Measurements from ENCODE around the gene DCTN1.
"Not testable (repeated sequence)": the region's sequence is repeated elsewhere in the genome, so short reads cannot be mapped to it uniquely, and the experiment has no call there.

DCTN1 gene

GRCh38 chr2:74369976-74370375 is 10.1 kb downstream of the DCTN1 start:
- DNase-seq (ENCODE audit: low read depth), result no peak

- DNase-seq (ENCODE audit: low read depth), result no peak
Measured at GRCh38 chr2:74368499-74368898, 11.6 kb downstream of the DCTN1 start.

- DNase-seq (ENCODE audit: low read depth), result no peak
Measured at GRCh38 chr2:74367789-74368188, 12.3 kb downstream of the DCTN1 start.

- DNase-seq (ENCODE audit: low read depth), result no peak
Measured at GRCh38 chr2:74366036-74366435, 14.1 kb downstream of the DCTN1 start.

GRCh38 chr2:74364533-74365505 is 15.3 kb downstream of the DCTN1 start:
- no peak for DNase-seq (ENCODE audit: low read depth)

- DNase-seq (ENCODE audit: low read depth), result no peak
Measured at GRCh38 chr2:74361327-74361726, 18.8 kb downstream of the DCTN1 start.

- no peak for DNase-seq (ENCODE audit: low read depth)
Measured at GRCh38 chr2:74357627-74358026, 22.5 kb downstream of the DCTN1 start.

GRCh38 chr2:74349889-74350288 is 30.2 kb downstream of the DCTN1 start:
- no peak for DNase-seq (ENCODE audit: low read depth)

GRCh38 chr2:74347742-74348141 is 32.4 kb downstream of the DCTN1 start:
- no peak for DNase-seq (ENCODE audit: low read depth)

- DNase-seq (ENCODE audit: low read depth), result no peak
Measured at GRCh38 chr2:74347303-74347702, 32.8 kb downstream of the DCTN1 start.

- no peak for DNase-seq (ENCODE audit: low read depth)
Measured at GRCh38 chr2:74345272-74345943, 34.7 kb downstream of the DCTN1 start.

- DNase-seq (ENCODE audit: low read depth), result no peak
Measured at GRCh38 chr2:74343316-74343715, 36.8 kb downstream of the DCTN1 start, which contains the start of gene SLC4A5. Gene SLC4A5, minus strand, starts transcription at chr2:74343416. Its CDS starts 28,393 bp downstream, at chr2:74315023.

GRCh38 chr2:74336227-74336626 is 43.9 kb downstream of the DCTN1 start:
- not testable (repeated sequence) for DNase-seq (ENCODE audit: low read depth)

GRCh38 chr2:74334931-74335333 is 45.2 kb downstream of the DCTN1 start:
- DNase-seq (ENCODE audit: low read depth), result peak; percentile 67

- no peak for DNase-seq (ENCODE audit: low read depth)
Measured at GRCh38 chr2:74333896-74334586, 46.1 kb downstream of the DCTN1 start.

GRCh38 chr2:74333175-74333574 is 46.9 kb downstream of the DCTN1 start:
- no peak for DNase-seq (ENCODE audit: low read depth)

- no peak for DNase-seq (ENCODE audit: low read depth)
Measured at GRCh38 chr2:74332550-74333174, 47.4 kb downstream of the DCTN1 start.

GRCh38 chr2:74328573-74328972 is 51.5 kb downstream of the DCTN1 start:
- DNase-seq (ENCODE audit: low read depth), result no peak

GRCh38 chr2:74328074-74328473 is 52.0 kb downstream of the DCTN1 start:
- DNase-seq (ENCODE audit: low read depth), result no peak

- DNase-seq (ENCODE audit: low read depth), result no peak
Measured at GRCh38 chr2:74327627-74328026, 52.5 kb downstream of the DCTN1 start.

- no peak for DNase-seq (ENCODE audit: low read depth)
Measured at GRCh38 chr2:74327199-74327598, 52.9 kb downstream of the DCTN1 start.

- no peak for DNase-seq (ENCODE audit: low read depth)
Measured at GRCh38 chr2:74325815-74326214, 54.3 kb downstream of the DCTN1 start.
